ENCODE measurements around the gene IQGAP2. TPM values are rescaled to one million over a fixed set of nuclear protein-coding genes. Genes with fewer than 3 reads are reported as not detected.

Gene IQGAP2
- total RNA-seq, 1 donor from 2014 or later, result 14.2 TPM

DNA sequence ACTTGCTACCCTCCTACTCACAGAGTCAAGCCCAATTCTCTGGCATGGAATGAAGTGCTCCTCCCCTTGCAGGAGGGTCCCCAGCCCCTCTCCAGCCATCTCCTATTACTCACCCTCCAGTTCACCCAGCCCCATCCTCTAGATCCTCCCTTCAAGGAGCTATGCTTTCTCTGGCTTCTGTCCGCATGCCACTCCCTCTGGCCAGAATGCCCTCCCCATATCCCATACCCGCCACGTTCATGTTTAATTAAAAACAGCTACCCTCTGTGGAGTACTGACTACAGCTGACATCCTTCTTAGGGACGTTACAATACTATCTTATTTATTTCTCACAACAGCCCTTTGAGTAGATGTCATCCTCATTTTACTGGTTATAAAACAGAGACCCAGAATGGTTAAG lies 315.8 kb downstream of the IQGAP2 start:
- Mint-ChIP-seq H3K9me3 (no peaks in the 10 kb centered on the region), H3K4me1 (peaks cover 24% of the 10 kb centered on the region), H3K36me3 (ENCODE audit: low read depth) (peaks cover 3% of the 10 kb centered on the region), H3K27me3 (ENCODE audit: low read depth) (peaks cover 22% of the 10 kb centered on the region), H3K4me3 (peak overlapping the region; percentile 95), H3K27ac (ENCODE audit: unreplicated experiment) (peak overlapping the region; percentile 12)
- DNase-seq (ENCODE audit: low read depth, low spot score), result no peak
- TF ChIP-seq, protein P1, sequence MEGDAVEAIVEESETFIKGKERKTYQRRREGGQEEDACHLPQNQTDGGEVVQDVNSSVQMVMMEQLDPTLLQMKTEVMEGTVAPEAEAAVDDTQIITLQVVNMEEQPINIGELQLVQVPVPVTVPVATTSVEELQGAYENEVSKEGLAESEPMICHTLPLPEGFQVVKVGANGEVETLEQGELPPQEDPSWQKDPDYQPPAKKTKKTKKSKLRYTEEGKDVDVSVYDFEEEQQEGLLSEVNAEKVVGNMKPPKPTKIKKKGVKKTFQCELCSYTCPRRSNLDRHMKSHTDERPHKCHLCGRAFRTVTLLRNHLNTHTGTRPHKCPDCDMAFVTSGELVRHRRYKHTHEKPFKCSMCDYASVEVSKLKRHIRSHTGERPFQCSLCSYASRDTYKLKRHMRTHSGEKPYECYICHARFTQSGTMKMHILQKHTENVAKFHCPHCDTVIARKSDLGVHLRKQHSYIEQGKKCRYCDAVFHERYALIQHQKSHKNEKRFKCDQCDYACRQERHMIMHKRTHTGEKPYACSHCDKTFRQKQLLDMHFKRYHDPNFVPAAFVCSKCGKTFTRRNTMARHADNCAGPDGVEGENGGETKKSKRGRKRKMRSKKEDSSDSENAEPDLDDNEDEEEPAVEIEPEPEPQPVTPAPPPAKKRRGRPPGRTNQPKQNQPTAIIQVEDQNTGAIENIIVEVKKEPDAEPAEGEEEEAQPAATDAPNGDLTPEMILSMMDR (conservative IDR thresholded peaks at IDR 0.05), result no peak

DNA sequence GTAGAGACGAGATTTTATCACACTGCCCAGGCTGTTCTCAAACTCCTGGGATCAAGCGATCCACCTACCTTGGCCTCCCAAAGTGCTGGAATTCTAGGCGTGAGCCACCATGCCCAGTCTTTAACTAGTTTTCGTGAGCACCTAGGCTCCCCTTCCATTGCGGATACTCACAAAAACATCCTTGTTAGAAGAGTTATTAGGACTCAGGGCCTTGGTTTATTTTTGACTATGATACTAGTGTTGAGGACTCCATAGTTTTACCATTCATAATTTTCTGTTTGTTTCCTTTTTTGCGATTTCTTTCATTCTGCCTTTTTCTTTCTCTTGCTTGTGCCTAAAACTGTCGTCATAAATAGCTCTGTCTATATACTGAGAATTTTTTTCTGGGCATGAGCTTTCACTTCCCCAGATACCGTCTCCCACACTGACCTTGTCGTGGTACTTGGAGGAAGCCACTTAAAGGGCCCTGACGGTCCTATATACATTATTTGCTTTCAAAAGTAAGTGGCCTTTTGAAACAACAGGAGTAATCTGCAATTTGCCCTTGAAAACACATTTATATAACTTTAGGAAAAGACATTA lies 318.0 kb downstream of the IQGAP2 start:
- TF ChIP-seq, protein P1 (conservative IDR thresholded peaks at IDR 0.05), result no peak

DNA sequence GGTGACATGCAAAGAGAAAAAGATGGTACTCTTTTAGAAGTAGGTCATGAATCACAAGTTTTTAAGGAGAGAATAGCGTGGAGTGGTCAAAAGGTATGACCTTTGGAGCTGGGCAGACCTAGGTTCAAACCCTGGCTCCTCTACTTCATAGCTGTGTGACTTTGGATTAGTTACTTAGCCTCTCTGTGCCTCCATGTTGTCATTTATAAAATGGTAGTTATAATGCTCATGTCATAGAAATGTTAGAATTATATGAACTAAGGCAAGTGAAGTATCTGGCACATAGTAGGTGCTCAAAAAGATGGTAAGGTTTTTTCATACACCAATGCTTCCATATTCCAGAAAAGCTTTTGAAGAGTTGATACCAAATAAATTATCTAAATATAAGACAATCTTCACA lies 320.2 kb downstream of the IQGAP2 start:
- Mint-ChIP-seq H3K4me1 (peaks cover 16% of the 10 kb centered on the region), H3K4me3 (no peak overlapping the region), H3K36me3 (ENCODE audit: low read depth) (peaks cover 22% of the 10 kb centered on the region), H3K27ac (ENCODE audit: unreplicated experiment) (no peak overlapping the region), H3K27me3 (ENCODE audit: low read depth) (no peaks in the 10 kb centered on the region), H3K9me3 (peaks cover 2% of the 10 kb centered on the region)
- no peak for DNase-seq (ENCODE audit: low read depth, low spot score)
- TF ChIP-seq, protein P1 (conservative IDR thresholded peaks at IDR 0.05), result no peak

More for the DNA sequence above, 318.0 kb downstream of the IQGAP2 start:
- H3K9me3 Mint-ChIP-seq, result no peaks in the 10 kb centered on the region
- no peak overlapping the region for H3K27ac Mint-ChIP-seq (ENCODE audit: unreplicated experiment)
- DNase-seq (ENCODE audit: low read depth, low spot score), result no peak
- H3K4me1 Mint-ChIP-seq, result peaks cover 32% of the 10 kb centered on the region
- peak overlapping the region; percentile 27 for H3K4me3 Mint-ChIP-seq
- H3K27me3 Mint-ChIP-seq (ENCODE audit: low read depth), result peaks cover 4% of the 10 kb centered on the region
- peaks cover 11% of the 10 kb centered on the region for H3K36me3 Mint-ChIP-seq (ENCODE audit: low read depth)

DNA sequence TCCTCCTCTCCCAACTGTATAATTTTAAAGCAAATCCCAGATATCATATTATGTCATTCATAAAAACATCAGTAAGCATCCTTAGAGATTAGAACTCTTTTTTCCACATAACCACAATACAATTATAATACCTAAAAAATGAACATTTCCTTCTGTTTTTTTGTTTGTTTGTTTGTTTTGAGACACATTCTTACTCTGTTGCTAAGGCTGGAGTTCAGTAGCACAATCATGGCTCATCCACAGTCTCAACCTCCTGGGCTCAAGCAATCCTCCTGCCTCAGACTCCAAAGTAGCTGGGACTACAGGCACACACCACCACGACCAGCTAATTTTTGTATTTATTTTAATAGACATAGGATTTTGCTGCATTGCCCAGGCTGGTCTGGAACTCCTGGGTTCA lies 320.8 kb downstream of the IQGAP2 start:
- Mint-ChIP-seq H3K36me3 (ENCODE audit: low read depth) (peaks cover 21% of the 10 kb centered on the region), H3K4me1 (peaks cover 10% of the 10 kb centered on the region), H3K27me3 (ENCODE audit: low read depth) (no peaks in the 10 kb centered on the region), H3K27ac (ENCODE audit: unreplicated experiment) (no peak overlapping the region), H3K4me3 (no peak overlapping the region), H3K9me3 (peaks cover 3% of the 10 kb centered on the region)
- DNase-seq (ENCODE audit: low read depth, low spot score), result no peak
- TF ChIP-seq, protein P1 (conservative IDR thresholded peaks at IDR 0.05), result no peak

DNA sequence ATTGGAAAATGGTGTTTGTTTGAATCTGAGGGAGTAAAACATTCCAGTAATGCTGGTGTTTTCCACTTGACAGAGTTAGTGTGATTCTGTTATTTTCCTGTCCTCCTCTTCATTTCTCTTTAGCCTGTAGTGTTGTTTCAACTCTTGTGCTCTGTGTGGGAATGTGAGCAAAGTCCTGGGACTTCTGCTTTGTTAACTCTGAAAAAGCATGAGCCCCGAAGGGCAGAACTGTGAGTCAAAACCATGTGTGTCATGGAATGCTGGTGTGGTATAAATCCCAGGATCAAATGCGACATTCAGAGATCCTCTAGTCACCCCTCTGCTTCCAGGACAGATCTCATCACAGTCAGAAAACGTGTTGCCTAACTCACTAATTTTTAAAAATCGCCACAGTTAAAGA lies 321.8 kb downstream of the IQGAP2 start:
- Mint-ChIP-seq H3K27me3 (ENCODE audit: low read depth) (no peaks in the 10 kb centered on the region), H3K36me3 (ENCODE audit: low read depth) (peaks cover 30% of the 10 kb centered on the region), H3K27ac (ENCODE audit: unreplicated experiment) (no peak overlapping the region), H3K4me3 (no peak overlapping the region), H3K9me3 (peaks cover 12% of the 10 kb centered on the region), H3K4me1 (peaks cover 8% of the 10 kb centered on the region)
- TF ChIP-seq, protein P1 (conservative IDR thresholded peaks at IDR 0.05), result no peak
- no peak for DNase-seq (ENCODE audit: low read depth, low spot score)

Data from neural crest cell (in vitro differentiated cells).